ENCODE data around the gene NEK3. TPM values are rescaled to one million over a fixed set of nuclear protein-coding genes. Genes with fewer than 3 reads are reported as not detected.
A peak's percentile ranks its signal among the peaks of the same experiment; 100 is the strongest.

Gene NEK3
- total RNA-seq, 2 donors from 2014 or later, result 6.8 to 8.5 TPM

DNA sequence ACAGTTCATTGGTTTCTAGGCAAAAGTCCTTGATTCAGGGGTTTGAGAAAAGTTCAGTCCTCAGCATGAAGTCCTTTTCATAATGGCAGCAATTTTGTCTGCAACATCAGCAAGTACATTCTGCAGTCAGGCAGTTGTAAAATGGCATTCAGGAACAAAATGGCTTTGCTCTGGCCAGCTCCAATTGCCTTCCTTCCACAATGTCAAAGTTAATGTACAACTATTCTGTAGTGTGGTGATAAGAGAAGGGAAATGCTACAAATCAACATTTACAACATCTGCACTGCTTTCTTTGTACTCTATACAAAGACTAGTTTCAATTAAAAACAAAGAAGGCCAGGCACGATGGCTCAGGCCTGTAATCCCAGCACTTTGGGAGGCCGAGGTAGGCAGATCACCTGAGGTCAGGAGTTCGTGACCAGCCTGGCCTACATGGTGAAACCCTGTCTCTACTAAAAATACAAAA is 1.8 kb upstream of the NEK3 start:
- H3K4me1 Mint-ChIP-seq, result peaks cover 21% of the 10 kb centered on the region

DNA sequence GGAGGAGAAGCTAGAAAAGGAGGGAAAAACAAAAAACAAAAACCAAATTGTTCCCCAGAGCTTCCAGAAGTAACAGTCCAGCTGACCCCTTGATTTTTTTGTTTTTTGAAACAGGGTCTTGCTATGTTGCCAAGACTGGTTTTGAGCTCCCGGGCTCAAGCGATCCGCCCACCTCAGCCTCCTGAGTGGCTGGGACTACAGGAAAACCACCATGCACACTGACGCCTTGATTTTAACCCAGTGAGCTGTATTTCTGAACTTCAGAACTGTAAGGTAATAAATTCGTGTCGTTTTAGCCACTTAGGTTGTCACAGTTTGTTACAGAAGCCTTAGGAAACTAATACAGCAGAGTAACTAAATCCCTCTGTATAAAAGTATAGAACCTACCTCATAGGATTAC is 1.1 kb upstream of the NEK3 start:
- no peak overlapping the region for H3K27ac Mint-ChIP-seq
- H3K4me1 Mint-ChIP-seq, result peaks cover 21% of the 10 kb centered on the region
- DNase-seq (no peak), ATAC-seq (no peak)
- H3K27me3 Mint-ChIP-seq, result no peaks in the 10 kb centered on the region
- H3K4me3 Mint-ChIP-seq, result no peak overlapping the region
- H3K9me3 ChIP-seq (ENCODE audit: control insufficient read depth, low read length, poor library complexity, severe bottlenecking), result no peaks in the 10 kb centered on the region
- H3K36me3 Mint-ChIP-seq (ENCODE audit: low read depth), result no peaks in the 10 kb centered on the region

More for the DNA sequence above, 1.8 kb upstream of the NEK3 start:
- no peak for ATAC-seq
- no peak for DNase-seq
- Mint-ChIP-seq H3K27ac (peak overlapping the region; percentile 62), H3K36me3 (ENCODE audit: low read depth) (no peaks in the 10 kb centered on the region), H3K27me3 (no peaks in the 10 kb centered on the region), H3K4me3 (no peak overlapping the region)
- H3K9me3 ChIP-seq (ENCODE audit: control insufficient read depth, low read length, poor library complexity, severe bottlenecking), result no peaks in the 10 kb centered on the region

DNA sequence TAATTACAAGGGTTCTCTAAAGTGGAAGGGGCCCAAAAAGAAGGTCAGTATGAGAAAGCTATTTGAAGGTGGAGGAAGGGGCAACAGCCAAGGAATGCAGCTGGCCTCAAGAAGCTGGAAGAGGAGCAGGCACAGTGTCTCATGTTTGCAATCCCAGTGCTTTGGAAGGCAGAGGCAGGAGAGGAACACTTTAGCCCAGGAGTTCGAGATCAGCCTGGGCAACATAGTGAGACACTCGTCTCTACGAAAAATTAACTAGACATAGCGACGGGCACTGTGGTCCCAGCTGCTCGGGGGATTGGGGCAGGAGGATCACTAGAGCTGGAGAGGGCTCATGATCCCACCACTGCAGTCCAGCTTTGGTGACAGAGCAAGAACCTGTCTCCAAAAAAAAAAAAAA is 656 bp upstream of the NEK3 start:
- no peaks in the 10 kb centered on the region for H3K9me3 ChIP-seq (ENCODE audit: control insufficient read depth, low read length, poor library complexity, severe bottlenecking)
- Mint-ChIP-seq H3K27me3 (no peaks in the 10 kb centered on the region), H3K27ac (peak overlapping the region; percentile 80), H3K36me3 (ENCODE audit: low read depth) (no peaks in the 10 kb centered on the region), H3K4me3 (peak overlapping the region; percentile 89), H3K4me1 (peaks cover 21% of the 10 kb centered on the region)
- ATAC-seq (no peak), DNase-seq (no peak)

DNA sequence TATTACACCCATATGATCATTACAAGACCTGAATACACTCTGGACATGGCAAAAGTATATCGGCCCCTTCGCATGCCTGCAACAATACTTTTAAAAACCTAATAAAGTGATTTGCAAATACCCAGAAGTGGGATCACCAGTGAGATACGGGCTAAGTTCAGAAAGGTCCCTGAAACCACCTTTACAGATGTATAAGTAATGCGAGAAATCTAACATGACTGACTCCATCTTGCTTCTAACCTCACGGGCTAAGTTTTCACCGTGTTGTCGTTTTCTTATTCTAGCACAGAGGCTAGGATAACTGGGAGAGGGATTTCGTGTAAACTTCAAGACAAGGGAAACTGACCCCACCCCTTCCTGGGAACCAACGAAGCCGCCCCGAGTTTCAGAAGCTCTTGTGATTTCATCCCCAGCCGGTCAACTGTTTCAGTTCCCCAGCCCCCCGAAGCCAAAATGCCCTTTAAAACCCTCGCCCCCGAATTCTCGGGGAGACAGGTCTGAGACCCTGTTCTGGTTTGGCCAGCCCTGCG is 703 bp downstream of the NEK3 start:
- H3K4me3 Mint-ChIP-seq, result peak overlapping the region; percentile 89
- no peak for ATAC-seq
- no peaks in the 10 kb centered on the region for H3K36me3 Mint-ChIP-seq (ENCODE audit: low read depth)
- peak overlapping the region; percentile 80 for H3K27ac Mint-ChIP-seq
- H3K9me3 ChIP-seq (ENCODE audit: control insufficient read depth, low read length, poor library complexity, severe bottlenecking), result no peaks in the 10 kb centered on the region
- peaks cover 21% of the 10 kb centered on the region for H3K4me1 Mint-ChIP-seq
- H3K27me3 Mint-ChIP-seq, result no peaks in the 10 kb centered on the region
- DNase-seq, result no peak

DNA sequence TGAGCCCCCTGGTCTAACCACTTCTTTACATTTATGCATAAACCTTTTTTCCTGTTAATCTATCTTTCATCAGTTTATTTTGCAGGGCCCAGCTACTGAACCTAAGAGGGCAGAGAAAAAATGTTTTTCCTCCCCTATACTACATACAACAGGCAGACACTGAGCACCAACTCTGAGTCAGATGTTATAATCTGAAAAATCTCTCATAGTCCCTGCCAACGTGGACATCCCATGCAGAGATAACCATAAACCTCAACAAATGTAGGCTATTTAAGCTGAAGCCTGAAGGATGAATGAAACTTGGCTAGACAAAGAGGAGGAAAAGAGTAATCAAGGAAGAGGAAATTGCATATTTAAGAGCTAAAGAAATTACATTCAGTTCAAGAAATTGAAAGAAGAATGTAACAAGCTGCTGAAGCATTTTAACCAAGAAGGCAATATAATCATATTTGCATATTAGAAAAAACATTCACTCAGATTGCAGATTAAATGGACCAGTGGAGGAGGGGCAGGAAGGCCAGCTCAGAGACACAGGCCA is 2.6 kb downstream of the NEK3 start:
- Mint-ChIP-seq H3K27me3 (no peaks in the 10 kb centered on the region), H3K27ac (no peak overlapping the region), H3K4me3 (no peak overlapping the region), H3K4me1 (peaks cover 21% of the 10 kb centered on the region), H3K36me3 (ENCODE audit: low read depth) (no peaks in the 10 kb centered on the region)
- no peak for ATAC-seq
- DNase-seq, result no peak
- H3K9me3 ChIP-seq (ENCODE audit: control insufficient read depth, low read length, poor library complexity, severe bottlenecking), result no peaks in the 10 kb centered on the region

DNA sequence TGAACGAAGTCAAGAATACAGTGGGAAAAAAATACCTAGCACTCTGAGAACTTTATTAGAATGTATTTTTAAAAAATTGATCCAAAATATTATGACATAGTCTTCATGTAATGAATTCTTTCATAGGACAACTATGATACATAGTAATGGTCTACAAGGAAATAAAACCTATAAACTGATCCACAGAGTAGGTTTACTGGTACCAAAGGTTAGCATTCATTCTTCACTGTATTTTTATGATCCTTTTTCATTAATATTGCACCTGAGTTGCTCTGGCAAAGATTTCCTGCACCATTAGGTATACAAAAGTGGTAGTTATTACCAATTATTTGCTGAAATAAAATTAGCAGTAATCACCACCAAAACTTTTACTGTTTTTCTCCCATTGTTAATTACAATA is 4.2 kb downstream of the NEK3 start:
- DNase-seq (no peak), ATAC-seq (no peak)
- Mint-ChIP-seq H3K4me1 (peaks cover 21% of the 10 kb centered on the region), H3K27ac (no peak overlapping the region), H3K4me3 (no peak overlapping the region), H3K36me3 (ENCODE audit: low read depth) (no peaks in the 10 kb centered on the region), H3K27me3 (no peaks in the 10 kb centered on the region)
- H3K9me3 ChIP-seq (ENCODE audit: control insufficient read depth, low read length, poor library complexity, severe bottlenecking), result no peaks in the 10 kb centered on the region

DNA sequence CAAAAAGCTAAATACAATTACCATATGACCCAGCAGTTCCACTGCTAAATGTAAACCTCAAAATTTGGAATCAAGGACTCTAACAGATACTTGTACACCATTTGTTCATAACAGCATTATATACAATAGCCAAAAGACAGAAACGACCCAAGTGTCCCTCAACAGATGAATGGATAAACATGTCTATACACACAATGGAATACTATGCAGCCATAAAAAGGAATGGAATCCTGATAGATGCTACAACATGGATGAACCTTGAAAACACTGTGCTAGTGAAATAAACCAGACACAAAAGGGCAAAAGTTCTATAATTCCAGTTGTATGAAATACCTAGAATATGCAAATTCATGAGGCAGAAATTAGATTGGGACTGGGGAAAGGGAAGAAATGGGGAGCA is 12.2 kb downstream of the NEK3 start:
- no peaks in the 10 kb centered on the region for H3K9me3 ChIP-seq (ENCODE audit: control insufficient read depth, low read length, poor library complexity, severe bottlenecking)
- Mint-ChIP-seq H3K4me1 (no peaks in the 10 kb centered on the region), H3K4me3 (no peak overlapping the region), H3K27me3 (no peaks in the 10 kb centered on the region), H3K36me3 (ENCODE audit: low read depth) (no peaks in the 10 kb centered on the region), H3K27ac (no peak overlapping the region)
- no peak for DNase-seq
- ATAC-seq, result no peak

DNA sequence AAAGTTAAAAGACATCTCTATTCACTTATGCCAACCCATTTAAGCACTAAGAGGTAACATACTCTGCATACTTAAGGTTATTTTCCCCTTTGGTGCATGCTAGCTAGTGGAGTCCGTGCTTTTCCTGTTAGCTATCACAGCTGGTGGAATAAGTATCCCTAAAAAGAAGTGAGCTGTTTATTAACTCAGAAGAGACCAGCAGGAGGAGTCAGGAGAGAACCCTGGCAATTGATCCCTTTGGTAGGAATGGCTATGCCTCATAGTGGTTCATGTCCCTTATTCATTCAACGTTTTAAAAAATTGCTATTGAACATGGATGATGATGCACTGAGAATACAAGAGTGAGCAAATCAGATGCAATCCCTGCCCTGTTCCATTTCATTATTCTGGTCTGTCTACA is 18.1 kb downstream of the NEK3 start:
- ATAC-seq, result no peak

DNA sequence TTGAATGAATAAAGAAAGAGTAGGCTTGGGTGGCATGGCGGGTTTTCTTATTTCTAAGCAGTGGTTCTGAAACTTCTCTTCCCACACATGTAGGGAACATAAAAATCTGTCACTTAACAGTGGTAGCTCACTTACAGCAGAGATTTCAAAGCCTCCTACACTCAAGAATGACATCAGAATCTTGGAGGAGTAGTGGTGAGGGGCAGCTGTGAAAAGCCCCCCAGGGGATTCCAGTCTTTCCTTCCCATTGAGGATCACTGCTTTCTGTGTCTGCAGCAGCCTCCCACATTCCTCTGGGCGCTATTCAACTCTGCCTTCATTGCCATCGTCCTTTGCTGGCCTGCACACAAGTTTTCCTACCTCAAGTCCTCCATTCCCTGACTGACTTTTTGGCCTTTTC is 21.9 kb downstream of the NEK3 start:
- no peak for ATAC-seq
- no peaks in the 10 kb centered on the region for H3K9me3 ChIP-seq (ENCODE audit: control insufficient read depth, low read length, poor library complexity, severe bottlenecking)
- no peak overlapping the region for H3K27ac Mint-ChIP-seq
- DNase-seq, result no peak
- no peak overlapping the region for H3K4me3 Mint-ChIP-seq
- no peaks in the 10 kb centered on the region for H3K4me1 Mint-ChIP-seq
- peaks cover 12% of the 10 kb centered on the region for H3K36me3 Mint-ChIP-seq (ENCODE audit: low read depth)
- H3K27me3 Mint-ChIP-seq, result no peaks in the 10 kb centered on the region

More for the DNA sequence above, 18.1 kb downstream of the NEK3 start:
- no peak overlapping the region for H3K27ac Mint-ChIP-seq
- no peaks in the 10 kb centered on the region for H3K9me3 ChIP-seq (ENCODE audit: control insufficient read depth, low read length, poor library complexity, severe bottlenecking)
- no peaks in the 10 kb centered on the region for H3K4me1 Mint-ChIP-seq
- no peak for DNase-seq
- no peaks in the 10 kb centered on the region for H3K27me3 Mint-ChIP-seq
- peaks cover 2% of the 10 kb centered on the region for H3K36me3 Mint-ChIP-seq (ENCODE audit: low read depth)
- no peak overlapping the region for H3K4me3 Mint-ChIP-seq

DNA sequence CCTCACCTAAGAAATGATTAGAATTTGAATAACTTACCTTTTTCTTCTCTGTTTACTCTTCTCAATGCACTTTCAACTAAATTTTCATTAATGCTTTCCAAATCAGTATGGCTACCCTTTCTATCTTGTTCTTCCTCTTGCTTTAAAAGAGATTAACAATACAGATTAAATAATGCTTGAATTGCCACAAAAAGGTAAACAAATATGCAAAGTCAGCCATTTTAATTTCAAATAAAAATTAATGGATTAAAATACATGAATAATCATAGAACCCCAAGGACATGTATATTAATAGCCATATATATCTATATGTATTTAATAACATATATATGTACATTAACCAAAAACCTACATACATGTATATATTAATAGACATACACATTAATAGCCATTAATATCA is 22.6 kb downstream of the NEK3 start:
- no peak overlapping the region for H3K27ac Mint-ChIP-seq
- H3K9me3 ChIP-seq (ENCODE audit: control insufficient read depth, low read length, poor library complexity, severe bottlenecking), result no peaks in the 10 kb centered on the region
- DNase-seq, result no peak
- no peak overlapping the region for H3K4me3 Mint-ChIP-seq
- no peak for ATAC-seq
- H3K36me3 Mint-ChIP-seq (ENCODE audit: low read depth), result peaks cover 15% of the 10 kb centered on the region
- H3K4me1 Mint-ChIP-seq, result no peaks in the 10 kb centered on the region
- no peaks in the 10 kb centered on the region for H3K27me3 Mint-ChIP-seq

DNA sequence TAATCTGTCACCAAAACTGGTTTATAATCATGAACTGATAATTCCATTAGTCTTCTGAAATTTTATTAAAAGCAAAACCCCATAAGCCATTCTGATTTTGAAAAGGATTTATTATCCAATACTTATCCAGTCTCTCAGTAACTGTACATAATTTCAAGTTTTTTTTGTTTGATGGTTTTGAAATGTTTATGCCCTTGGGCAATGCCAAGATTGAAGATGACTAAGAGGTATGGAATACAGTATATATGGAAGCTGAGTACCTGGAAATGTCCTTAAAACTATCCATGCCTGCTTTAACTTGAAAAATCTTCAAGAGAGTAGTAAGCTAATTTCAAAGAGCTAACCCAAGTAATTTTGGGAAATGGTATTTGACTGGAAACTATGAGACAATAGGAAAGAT is 28.8 kb downstream of the NEK3 start:
- H3K4me1 Mint-ChIP-seq, result peaks cover 14% of the 10 kb centered on the region
- DNase-seq, result no peak
- no peak overlapping the region for H3K27ac Mint-ChIP-seq
- H3K4me3 Mint-ChIP-seq, result peak overlapping the region; percentile 41
- H3K9me3 ChIP-seq (ENCODE audit: control insufficient read depth, low read length, poor library complexity, severe bottlenecking), result no peaks in the 10 kb centered on the region
- H3K36me3 Mint-ChIP-seq (ENCODE audit: low read depth), result peaks cover 16% of the 10 kb centered on the region
- ATAC-seq, result no peak
- peaks cover 12% of the 10 kb centered on the region for H3K27me3 Mint-ChIP-seq

DNA sequence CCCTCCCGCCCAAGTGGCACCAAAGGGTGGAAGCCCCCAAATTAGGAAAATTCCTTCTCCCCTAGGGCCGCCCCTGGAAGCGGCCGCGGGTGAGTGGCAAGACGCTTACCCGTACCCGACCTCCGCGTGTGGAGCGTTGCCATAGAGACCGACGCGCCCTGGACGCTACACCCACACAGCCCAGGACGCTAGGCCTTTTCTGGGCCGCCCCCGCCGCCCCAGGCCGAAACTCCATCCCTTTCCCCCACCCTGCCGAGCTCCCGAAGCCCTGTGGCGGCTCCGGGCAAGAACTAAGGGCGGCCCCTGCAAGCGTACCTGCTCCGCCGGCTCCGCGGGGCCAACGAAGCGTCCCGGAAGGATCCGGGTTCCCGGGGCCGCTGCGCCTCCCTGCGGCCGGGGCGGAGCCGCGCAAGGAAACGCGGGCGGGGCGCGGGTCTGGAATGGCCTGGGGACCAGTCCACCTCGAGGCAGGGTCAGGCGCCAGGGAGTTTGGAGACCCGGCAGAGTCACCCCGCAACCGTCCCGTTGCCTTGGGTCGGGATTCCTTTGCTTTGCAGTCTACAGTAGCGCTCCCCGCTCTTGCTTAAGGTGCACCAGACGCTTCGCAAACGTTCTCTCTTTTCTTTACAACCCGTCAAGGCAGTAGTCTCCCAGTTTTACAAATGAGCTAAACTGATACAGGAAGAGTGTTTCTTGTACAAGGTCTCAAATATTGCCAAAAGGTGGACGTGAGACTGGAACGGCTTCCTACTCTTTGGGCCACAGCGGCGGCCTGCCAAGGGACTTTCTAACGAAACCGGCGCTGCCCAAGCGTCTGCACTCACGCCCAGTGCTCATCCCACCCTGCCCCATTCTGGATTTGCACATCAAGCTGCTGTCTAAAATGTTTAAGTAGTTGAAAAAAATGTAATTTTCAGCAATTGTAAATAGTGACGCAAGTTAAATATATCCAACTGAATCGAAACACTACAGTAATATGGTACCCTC is 30.4 kb downstream of the NEK3 start, which contains the start of gene NEK5:
TSS of gene NEK5 (minus strand) at position 360 of the 987 bp plus-strand sequence. CDS start 1,591 bp downstream, outside the sequence.
- Mint-ChIP-seq H3K27me3 (peaks cover 12% of the 10 kb centered on the region), H3K36me3 (ENCODE audit: low read depth) (peaks cover 16% of the 10 kb centered on the region), H3K4me3 (peak within 1 kb of the TSS; percentile 92), H3K27ac (no peak within 1 kb of the TSS), H3K4me1 (peaks cover 14% of the 10 kb centered on the region)
- ATAC-seq (peak; percentile 84), DNase-seq (peak; percentile 40 to 54 (median 47))
- H3K9me3 ChIP-seq (ENCODE audit: control insufficient read depth, low read length, poor library complexity, severe bottlenecking), result no peaks in the 10 kb centered on the region

All from T-helper 17 cell (primary cell).